HG03025 (cell line): Measurements from ENCODE around the gene TPTE.
"Not testable (repeated sequence)": the region's sequence is repeated elsewhere in the genome, so short reads cannot be mapped to it uniquely, and the experiment has no call there.

Experiments used
- ATAC-seq: cut with Tn5 transposase; IDR thresholded peaks from one replicate; pipeline ENCODE4 v1.9.1; 2021; ENCODE audit warnings: mild to moderate bottlenecking, moderate library complexity; ENCODE audit not compliant: unreplicated experiment, low FRiP score

Gene TPTE

DNA sequence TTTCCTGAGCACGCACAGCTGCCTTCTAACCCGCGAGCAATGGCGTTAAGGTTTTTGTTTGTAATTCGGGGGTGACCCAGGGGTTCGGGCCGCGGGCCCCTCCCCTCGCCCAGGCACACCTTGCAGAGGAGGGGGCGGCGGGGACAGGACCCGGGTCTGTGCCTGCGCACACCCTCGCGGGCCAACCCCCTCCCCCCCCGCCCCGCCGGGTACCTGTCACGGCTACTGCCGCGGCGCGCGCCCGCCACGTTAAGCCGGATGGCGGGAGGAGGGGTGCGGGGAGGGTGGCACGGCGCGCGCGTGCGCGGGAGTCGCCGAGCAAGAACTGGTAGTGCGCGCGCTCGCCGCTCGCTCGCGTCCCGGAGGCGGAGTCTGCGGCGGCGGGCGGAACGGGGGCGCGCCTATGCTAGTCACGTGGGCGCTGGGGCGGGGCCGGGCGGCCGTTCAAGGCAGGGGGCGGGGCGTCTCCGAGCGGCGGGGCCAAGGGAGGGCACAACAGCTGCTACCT, at the start of gene TPTE:
TPTE (plus strand) TSS at position 493 of the 508 bp plus-strand sequence. CDS start 17,141 bp downstream, outside the sequence.
- no peak for ATAC-seq

DNA sequence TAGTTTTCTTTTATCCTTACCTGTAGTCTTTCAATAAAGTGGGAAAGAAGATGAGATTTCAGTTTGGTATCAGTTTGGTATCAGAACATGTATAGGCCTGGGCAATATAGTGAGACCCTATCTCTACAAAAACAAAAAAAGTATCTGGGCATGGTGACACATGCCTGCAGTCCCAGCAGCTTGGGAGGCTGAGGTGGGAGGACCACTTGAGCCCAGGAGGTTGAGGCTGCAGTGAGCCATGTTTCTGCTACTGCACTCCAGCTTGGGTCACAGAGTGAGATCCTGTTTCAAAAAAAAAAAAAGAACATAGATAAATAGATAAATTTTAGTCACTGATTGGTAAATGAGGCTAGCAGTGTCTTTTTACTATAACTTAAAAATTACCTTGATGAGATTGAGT, 49.4 kb upstream of the TPTE start:
- not testable (repeated sequence) for ATAC-seq

DNA sequence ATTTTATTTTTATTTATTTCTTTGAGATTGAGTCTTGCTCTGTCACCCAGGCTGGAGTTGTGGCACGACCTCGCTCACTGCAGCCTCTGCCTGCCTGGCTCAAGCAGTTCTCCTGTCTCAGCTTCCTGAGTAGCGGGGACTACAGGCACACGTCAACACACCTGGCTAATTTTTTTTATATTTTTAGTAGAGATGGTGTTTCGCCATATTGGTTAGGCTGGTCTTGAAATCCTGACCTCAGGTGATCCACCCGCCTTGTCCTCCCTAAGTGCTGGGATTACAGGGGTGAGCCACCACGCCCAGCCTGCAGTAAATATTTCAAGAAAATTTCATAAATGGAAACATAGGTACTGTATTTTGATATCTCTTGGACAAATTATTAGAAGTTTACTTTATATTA, 43.6 kb upstream of the TPTE start:
- not testable (repeated sequence) for ATAC-seq

DNA sequence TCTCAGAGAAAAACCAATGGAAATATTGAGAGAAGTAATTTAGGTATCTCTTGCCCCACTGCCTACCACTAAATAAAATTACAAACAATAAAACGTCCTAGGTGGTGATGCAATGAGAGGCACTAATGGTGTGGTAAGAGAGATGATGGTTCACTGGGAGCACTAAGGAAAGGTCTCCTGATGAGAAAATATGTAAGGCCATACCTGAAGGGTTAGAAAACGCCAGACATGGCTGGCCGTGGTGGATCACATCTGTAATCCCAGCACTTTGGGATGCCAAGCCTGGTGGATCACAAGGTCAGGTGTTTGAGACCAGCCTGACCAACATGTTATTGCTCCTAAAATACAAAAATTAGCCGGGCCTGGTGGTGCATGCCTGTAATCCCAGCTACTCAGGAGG, 41.5 kb upstream of the TPTE start:
- not testable (repeated sequence) for ATAC-seq

DNA sequence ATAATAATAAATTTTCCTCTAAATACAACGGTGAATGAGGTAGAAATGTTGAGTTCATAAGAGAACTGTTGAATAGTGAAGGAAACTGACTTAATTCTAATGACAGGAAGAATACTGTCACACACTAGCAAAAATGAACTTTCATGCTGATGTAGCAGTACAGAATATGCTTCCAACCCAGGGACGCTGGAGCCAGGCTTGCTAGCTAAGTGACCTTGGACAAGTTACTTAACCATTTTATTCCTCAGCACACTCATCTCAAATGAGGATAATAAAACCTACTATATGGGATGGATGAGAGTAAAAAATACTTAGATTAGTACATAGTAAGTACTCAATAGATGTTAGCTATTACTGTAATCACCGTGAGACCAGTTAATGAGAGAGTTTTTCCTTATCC, 36.5 kb upstream of the TPTE start:
- not testable (repeated sequence) for ATAC-seq

DNA sequence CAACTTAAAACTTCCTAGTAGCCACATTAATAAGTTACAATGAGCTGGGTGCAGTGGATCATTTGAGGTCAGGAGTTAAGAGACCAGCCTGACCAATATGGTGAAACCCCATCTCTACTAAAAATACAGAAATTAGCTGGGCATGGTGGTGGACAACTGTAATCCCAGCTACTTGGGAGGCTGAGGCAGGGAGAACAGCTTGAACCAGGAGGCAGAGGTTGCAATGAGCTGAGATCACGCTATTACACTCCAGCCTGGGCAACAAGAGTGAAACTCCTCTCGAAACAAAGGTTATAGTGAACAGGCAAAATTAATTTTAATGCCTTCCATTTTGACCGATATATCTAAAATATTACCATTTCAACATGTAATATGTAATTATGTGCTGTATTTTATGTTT, 30.9 kb upstream of the TPTE start:
- not testable (repeated sequence) for ATAC-seq

DNA sequence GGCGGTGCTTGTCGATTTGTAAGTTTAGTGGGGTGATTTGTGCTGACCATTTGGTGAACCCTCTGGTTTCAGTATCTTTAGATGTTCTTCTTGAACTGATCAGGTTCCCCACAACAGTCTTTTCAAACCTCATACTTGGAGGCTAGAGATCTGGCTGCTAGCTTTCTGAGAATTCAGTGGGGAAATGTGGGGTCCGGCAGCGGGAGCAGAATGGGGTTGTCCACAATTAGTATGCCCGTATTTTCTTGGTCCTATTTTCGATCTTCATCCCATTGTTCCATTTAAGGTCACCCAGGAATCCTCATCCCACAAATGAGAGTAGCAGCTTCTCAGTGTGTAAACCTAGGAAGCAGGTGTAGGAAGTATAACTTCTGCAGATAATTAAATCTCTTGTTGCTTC, 10.3 kb upstream of the TPTE start:
- no peak for ATAC-seq

DNA sequence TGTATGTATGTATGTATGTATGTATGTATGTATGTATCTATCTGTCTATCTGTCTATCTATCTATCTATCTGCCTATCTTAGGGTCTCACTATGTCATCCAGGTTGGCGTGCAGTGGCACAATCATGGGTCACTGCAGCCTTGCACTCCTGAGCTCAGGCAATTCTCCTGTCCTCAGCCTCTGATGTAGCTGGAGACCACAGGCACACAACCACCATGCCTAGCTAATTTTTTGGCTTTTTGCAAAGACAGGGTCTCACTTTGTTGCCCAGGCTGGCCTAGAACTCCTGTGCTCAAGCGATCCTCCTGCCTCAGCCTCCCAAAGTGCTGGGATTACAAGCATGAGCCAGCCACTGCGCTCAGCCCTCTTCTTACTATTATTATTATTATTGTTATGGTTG, 4.5 kb upstream of the TPTE start:
- ATAC-seq: not testable (repeated sequence)

DNA sequence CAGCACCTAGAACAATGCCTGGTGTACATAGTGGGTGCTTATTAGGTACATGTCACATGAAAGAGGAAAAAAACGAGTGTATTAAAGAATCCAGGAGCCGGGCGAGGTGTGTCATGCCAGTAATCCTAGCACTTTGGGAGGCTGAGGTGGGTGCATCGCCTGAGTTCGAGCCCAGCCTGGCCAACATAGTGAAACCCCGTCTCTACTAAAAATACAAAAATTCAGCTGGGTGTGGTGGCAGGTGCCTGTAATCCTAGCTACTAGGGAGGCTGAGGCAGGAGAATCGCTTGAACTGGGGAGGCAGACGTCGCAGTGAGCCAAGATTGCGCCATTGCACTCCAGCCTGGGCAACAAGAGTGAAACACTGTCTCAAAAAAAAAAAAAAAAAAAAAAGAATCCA, 3.5 kb upstream of the TPTE start:
- ATAC-seq: not testable (repeated sequence)

DNA sequence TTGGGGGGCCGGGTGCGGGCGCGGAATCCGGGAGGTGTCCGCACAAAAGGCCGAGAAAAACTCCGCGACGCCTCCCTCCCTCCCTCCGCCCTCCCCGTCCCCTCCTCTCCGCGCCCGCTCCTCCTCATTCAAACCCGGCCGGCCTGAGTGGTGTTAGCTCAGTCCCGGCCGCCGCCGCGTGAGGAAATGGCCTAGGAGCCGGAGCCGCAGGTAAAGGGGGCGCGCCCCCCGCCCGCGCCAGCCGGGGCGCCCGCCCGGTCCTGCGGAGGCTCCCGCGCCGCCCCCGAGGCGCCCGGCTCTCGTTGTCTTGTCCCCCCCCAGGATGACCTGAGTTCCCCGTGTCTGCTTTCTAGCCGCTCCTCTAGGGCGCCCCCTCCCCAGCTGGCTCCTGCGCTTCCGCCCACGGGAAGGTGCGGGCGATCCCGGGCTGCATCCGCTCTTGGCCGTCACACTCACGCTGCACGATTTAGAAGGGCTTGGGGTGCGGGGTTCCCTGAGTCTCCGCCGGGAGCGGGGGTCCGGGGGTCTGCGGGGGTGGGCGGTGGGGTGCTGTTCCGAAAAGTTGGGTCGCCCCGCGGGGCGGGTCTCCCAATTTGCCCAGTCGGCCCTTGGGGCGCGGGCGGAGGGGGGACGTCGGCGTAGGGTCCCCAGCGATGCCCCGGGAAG, 585 bp downstream of the TPTE start:
- not testable (repeated sequence) for ATAC-seq

DNA sequence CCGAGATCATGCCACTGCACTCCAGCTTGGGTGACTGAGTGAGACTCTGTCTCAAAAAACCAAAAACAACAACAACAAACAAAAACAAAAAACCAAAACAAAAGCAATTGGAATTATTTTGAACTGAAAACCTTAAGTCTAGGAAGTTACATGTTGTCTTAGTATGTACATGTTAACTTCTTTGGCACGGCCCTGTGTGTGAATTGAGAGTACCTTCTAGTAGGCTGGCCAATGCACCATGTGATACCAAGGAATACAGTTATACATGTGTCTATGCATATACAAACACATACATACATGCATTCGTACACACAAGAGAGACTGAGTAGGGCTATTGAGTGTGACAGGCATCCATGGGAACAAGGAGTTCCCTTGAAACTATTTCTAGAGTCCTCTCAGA, 18.6 kb downstream of the TPTE start:
- no peak for ATAC-seq

DNA sequence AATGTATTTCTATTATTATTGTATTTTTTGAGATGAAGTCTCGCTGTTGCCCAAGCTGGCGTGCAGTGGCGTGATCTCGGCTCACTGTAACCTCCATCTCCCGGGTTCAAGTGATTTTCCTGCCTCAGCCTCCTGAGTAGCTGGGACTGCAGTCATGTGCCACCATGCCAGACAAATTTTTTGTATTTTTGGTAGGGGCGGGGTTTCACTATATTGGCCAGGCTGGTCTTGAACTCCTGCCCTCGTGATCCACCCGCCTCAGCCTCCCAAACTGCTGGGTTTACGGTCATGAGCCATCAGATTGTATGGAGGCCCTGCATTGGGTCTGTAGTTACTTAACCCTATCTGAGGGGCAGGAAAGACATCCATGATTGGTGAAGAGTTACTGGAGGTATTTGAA, 23.0 kb downstream of the TPTE start:
- not testable (repeated sequence) for ATAC-seq

DNA sequence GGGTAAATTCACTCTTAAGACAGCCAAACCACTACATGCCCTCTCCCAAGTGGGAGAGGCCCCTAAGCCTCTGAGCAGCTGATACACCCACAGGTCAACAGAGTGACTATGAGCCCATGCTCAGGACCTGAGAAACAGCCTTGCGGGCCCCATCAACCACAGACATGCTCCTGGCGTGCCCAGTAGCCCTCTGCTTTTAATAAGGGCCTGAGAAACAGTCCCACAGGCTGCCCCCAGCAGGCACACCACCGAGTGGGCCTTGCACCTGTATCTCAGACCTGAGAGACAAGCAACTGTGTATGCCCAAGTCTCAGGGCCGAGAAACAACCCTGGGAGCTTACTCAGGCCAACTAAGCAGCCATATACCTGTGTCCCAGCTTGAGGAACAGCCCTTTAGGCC, 26.5 kb downstream of the TPTE start:
- not testable (repeated sequence) for ATAC-seq

DNA sequence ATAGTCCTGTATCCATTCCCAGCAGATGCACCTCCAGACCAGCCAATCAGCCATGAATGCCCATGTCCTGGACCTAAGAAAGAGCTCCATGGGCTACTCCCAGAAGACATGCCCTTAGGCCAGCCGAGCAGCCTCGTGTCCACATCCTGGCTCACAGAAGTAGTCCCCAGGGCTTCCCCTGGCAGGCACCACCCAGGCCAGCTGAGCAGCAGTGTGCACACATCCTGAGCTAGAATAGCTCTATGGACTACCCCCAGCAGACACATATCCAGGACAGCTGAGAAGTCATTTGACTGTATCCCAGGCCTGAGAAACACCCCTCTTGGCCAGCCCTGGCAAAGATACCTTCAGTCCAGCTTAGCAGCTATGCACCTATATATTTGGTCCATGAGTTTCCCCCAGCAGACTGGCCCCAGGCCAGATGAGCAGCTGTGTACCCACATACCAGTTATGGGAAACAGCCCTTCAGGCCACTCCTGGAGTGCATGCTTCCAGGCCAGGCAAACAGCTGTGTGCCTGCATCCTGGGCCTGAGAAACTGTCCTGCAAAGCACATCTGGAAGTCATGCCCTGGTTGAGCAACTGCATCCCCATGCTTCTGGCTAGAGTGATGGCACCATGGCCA, 27.1 kb downstream of the TPTE start:
- not testable (repeated sequence) for ATAC-seq

DNA sequence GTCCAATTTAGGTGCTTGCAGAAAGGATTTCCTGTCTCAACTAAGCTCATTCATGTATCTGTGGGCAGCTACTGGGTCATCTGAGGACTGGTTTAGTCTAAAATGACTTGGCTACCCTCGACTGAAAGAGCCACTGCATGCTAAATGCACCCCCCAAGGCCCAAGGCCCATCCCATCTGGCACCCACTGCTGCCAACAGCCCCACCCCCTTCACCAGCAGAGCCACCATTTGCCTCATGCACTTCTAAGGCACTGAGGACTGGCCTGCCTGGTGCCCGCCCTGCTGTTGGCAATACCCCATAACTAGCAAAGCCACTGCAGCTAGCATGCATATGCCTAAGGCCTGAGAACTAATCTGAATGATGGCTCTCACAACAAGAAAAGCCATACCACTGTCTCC, 49.4 kb downstream of the TPTE start:
- not testable (repeated sequence) for ATAC-seq

DNA sequence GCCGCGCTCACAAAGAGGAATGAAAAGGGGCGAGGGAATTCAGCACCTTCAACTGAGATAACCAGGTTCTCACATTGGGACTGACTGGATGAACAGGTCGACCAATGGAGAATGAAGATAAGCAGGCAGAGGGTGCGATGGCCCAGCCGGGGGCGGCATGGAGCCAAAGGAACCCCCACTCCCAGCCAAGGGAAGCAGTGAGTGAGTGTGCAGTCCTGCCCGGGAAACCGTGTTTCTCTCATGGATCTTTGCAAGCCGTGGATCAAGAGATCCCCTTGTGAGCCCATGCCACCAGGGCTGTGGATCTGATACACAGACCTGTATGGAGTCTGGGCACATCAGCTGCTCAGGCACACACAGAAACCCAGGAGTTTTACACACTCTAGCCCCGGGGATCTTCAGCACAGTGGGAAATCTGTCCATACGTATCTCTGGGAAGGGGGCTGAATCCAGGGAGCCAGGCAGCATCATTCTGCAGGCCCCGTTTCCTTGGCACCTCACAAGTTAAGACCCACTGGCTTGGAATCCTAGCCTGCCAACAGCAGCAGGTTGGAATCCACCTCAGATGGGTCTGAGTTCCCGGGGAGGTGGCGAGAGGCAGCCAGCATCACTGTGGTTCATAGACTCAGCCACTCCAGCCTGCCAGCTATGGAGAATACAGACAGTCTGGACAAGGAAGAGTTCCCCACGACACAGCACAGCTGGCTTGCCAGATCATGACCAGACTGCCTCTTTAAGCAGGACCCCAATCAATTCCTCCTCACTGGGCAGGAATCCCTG, 53.3 kb downstream of the TPTE start:
- ATAC-seq: not testable (repeated sequence)

DNA sequence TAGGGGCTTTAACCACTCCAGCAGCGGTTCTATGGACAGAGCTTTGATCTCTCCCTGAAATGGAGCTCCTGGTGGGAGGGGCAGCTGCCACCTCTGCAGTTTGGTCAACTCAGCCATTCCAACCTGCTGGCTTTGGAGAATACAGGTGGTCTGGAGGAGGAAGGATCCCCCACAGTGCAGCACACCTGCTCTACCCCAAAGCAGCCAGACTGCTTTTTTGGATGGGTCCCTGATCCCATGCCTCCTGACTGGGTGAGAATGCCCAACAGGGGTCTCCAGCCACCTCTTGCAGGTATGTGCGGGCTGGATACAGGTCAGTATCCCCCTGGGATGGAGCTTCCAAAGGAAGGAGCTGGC, 53.9 kb downstream of the TPTE start:
- ATAC-seq: no peak

DNA sequence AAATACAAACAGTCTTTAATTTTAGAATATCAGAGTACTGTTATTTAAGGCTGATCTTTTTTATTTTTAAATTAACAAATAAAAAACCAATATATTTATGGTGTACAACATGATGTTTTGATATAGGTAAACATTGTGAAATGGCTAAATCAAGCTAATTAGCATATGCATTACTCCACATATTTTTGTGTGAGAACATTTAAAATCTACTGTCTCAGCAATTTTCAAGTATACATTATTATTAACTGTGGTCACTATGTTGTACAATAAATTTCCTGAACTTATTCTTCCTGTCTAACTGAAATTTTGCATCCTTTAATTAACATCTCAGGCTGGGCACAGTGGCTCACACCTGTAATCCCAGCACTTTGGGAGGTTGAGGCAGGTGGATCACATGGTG, 57.5 kb downstream of the TPTE start:
- ATAC-seq: not testable (repeated sequence)

DNA sequence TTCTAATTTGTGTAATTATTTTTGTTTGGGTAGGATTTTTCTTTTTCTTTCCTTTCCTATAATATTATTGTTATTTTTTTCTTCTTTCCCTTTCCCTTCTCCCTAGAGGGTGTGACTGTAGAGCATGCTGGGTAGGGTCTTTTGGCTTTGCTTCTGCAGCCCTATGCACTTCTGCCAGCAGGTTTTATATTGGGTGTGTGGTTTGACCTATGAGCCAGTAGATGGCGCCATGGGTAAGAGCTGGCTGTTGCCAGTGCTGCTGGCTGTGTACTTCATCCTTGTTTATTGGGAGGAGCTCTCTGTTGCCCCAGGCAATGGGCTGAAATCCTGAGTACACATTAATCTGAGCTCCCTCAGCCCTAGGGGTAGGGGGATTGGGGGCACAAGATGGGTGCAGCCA, 67.7 kb downstream of the TPTE start:
- ATAC-seq: not testable (repeated sequence)

DNA sequence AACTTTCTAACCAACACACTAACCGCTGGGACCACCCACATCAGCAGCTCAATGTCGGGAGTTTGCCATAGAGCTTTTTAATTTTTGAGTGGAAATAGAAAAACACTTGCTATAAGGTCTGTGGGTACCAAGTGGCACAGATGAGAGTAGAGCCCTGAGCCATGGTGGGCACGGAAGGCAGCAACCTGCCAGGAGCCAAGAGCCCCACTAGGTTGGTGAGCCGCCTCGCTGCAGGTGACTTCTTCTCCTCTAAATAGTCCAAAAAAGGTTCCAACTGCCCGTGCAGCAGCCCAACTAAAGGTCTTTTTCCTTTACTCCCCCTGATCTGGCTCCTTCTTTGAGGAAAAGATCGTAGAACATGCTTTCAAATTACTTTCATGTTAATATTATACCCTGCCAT, 85.7 kb downstream of the TPTE start:
- ATAC-seq: not testable (repeated sequence)

DNA sequence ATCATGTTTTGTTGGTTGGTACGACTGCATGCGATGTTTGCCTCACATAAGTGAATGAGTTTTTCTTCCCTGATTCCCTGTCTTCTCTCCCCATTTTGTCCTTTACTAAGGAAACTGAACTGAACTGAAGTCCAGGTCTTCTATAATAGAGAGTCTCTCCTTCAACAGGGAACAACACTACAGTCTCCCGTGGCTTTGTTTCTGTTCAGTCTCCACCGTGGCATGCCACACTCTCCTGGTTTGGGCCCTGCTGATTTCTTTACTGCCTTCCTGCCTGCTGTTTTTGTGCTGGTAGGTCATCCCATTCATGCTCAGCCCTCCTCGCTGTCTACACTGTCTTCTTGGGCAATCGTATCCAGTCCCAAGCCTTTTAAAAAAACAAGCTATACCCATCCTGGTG, 92.9 kb downstream of the TPTE start:
- ATAC-seq: not testable (repeated sequence)
